CD14-positive monocyte (primary cell): ENCODE results near the gene KDM4E. TPM values are rescaled to one million over a fixed set of nuclear protein-coding genes. Genes with fewer than 3 reads are reported as not detected.
"Not testable (repeated sequence)": the region's sequence is repeated elsewhere in the genome, so short reads cannot be mapped to it uniquely, and the experiment has no call there.

ENCODE experiments used
- DNase-seq, 3 donors: peaks; one replicate each; pipeline ENCODE4 v3.0.0-alpha.2; 2011 to 2022
- H2AFZ ChIP-seq: 2 replicates; pipeline ENCODE4 v1.6.0; 2012; ENCODE audit warnings: mild to moderate bottlenecking, low read depth, low read length, inconsistent platforms; ENCODE audit not compliant: insufficient read depth, poor library complexity, severe bottlenecking
- H3K27ac ChIP-seq, 2 donors: 1 replicate in 1 of 2; 2 replicates in 1 of 2; pipeline ENCODE4 v1.5.1; 2012 to 2013; ENCODE audit warnings: low read length in 2 of 2, control low read depth in 1 of 2, inconsistent platforms in 1 of 2, low read depth in 1 of 2, mild to moderate bottlenecking in 1 of 2
- H3K27me3 ChIP-seq, 2 donors: one replicate each; pipeline versions ENCODE4 v1.6.0 to v1.6.1; 2011 to 2013; ENCODE audit warnings: low read length in 2 of 2; ENCODE audit not compliant: control insufficient read depth in 2 of 2, insufficient read depth in 2 of 2
- H3K36me3 ChIP-seq, 2 donors: replicated peaks in 1 of 2; 1 replicate in 1 of 2; 2 replicates in 1 of 2; pipeline versions ENCODE4 v1.5.1 to v1.6.1; 2012 to 2013; ENCODE audit warnings: low read length in 2 of 2, control low read depth in 1 of 2, inconsistent platforms in 1 of 2, mild to moderate bottlenecking in 1 of 2; ENCODE audit not compliant: insufficient read depth in 2 of 2, control insufficient read depth in 1 of 2
- H3K4me1 ChIP-seq, 2 donors: 1 replicate in 1 of 2; 2 replicates in 1 of 2; pipeline versions ENCODE4 v1.5.1 to v1.6.1; 2012 to 2013; ENCODE audit warnings: low read length in 2 of 2, control low read depth in 1 of 2, inconsistent platforms in 1 of 2, mild to moderate bottlenecking in 1 of 2, moderate library complexity in 1 of 2; ENCODE audit not compliant: insufficient read depth in 2 of 2, control insufficient read depth in 1 of 2
- H3K4me2 ChIP-seq: replicated peaks from 2 replicates; pipeline ENCODE3; 2012; ENCODE audit warnings: low read length, moderate library complexity, mild to moderate bottlenecking; ENCODE audit not compliant: poor library complexity, severe bottlenecking; ENCODE audit errors: extremely low read depth
- H3K4me3 ChIP-seq, 3 experiments: fragments of 200-600 bp in 1 of 3; sonication (generic) in 1 of 3; replicated peaks in 1 of 3; 1 replicate in 2 of 3; 2 replicates in 1 of 3; pipeline ENCODE4 v1.5.1; 2011 to 2013; ENCODE audit warnings: low read length in 3 of 3, mild to moderate bottlenecking in 3 of 3, control low read depth in 2 of 3, low read depth in 2 of 3, inconsistent platforms in 1 of 3, moderate library complexity in 1 of 3
- H3K79me2 ChIP-seq: 2 replicates; pipeline ENCODE4 v1.6.0; 2012; ENCODE audit warnings: mild to moderate bottlenecking, control low read depth, inconsistent platforms, low read length, moderate library complexity; ENCODE audit not compliant: insufficient read depth
- H3K9ac ChIP-seq: 2 replicates; pipeline ENCODE4 v1.6.0; 2017; ENCODE audit warnings: low read length, mild to moderate bottlenecking; ENCODE audit not compliant: insufficient read depth, poor library complexity, severe bottlenecking
- H3K9me3 ChIP-seq, 2 donors: replicated peaks in 1 of 2; 1 replicate in 1 of 2; 2 replicates in 1 of 2; pipeline versions ENCODE4 v1.5.1 to v1.6.1; 2012 to 2013; ENCODE audit warnings: low read length in 2 of 2, control low read depth in 1 of 2; ENCODE audit not compliant: control insufficient read depth in 1 of 2, insufficient read depth in 1 of 2
- H4K20me1 ChIP-seq: 2 replicates; pipeline ENCODE4 v1.6.0; 2012; ENCODE audit warnings: mild to moderate bottlenecking, low read length, control low read depth, moderate library complexity; ENCODE audit not compliant: insufficient read depth
- H3K27ac Mint-ChIP-seq, 7 donors: one replicate each; pipeline ENCODE4 v1.8.0; 2020; ENCODE audit warnings: mild to moderate bottlenecking in 7 of 7, mixed read lengths in 7 of 7, moderate library complexity in 6 of 7, inconsistent platforms in 2 of 7
- H3K27me3 Mint-ChIP-seq, 3 donors: one replicate each; pipeline ENCODE4 v1.8.0; 2021 to 2022; ENCODE audit warnings: low read depth in 3 of 3, mild to moderate bottlenecking in 3 of 3, mixed read lengths in 3 of 3, moderate library complexity in 3 of 3, inconsistent platforms in 1 of 3
- H3K36me3 Mint-ChIP-seq, 2 donors: one replicate each; pipeline ENCODE4 v1.8.0; 2020; ENCODE audit warnings: mixed read lengths in 2 of 2, inconsistent platforms in 1 of 2, mild to moderate bottlenecking in 1 of 2
- H3K4me1 Mint-ChIP-seq: one replicate; pipeline ENCODE4 v1.8.0; 2020; ENCODE audit warnings: mild to moderate bottlenecking, mixed read lengths
- H3K4me3 Mint-ChIP-seq, 2 donors: one replicate each; pipeline ENCODE4 v1.8.0; 2020; ENCODE audit warnings: mild to moderate bottlenecking in 2 of 2, mixed read lengths in 2 of 2, moderate library complexity in 1 of 2
- H3K9me3 Mint-ChIP-seq, 7 donors: one replicate each; pipeline ENCODE4 v1.8.0; 2020 to 2022; ENCODE audit warnings: mixed read lengths in 7 of 7, mild to moderate bottlenecking in 6 of 7, moderate library complexity in 6 of 7, inconsistent platforms in 2 of 7
- WGBS: methylation state at CpG from one replicate; pipeline ENCODE4 v1.1.5; 2013; ENCODE audit warnings: missing lambda C conversion rate; ENCODE audit not compliant: insufficient coverage; 5-methylcytosine and 5-hydroxymethylcytosine counted together
- intact Hi-C, 2 donors: fragments of 100-400 bp; cut with micrococcal nuclease; formaldehyde crosslinking; loops; one replicate each; pipeline versions ENCODE4 v1.15.0 to v1.15.1; 2023
- polyA plus RNA-seq, 3 donors: library from polyadenylated mRNA; depleted of rRNA in 1 of 3; unstranded in 2 of 3; stranded (reverse) in 1 of 3; fragments of 300-500 nt in 2 of 3; fragments of >200 nt in 1 of 3; fragmentation: Illumina TruSeq in 2 of 3; gene quantifications; 1 replicate in 2 of 3; 2 replicates in 1 of 3; pipeline ENCODE4 v1.2.3, GENCODE V29; 2012 to 2021
- TF ChIP-seq, protein P1 (sequence below): fragments of 200-600 bp; IDR thresholded peaks from one replicate; pipeline ENCODE4 v1.8.0; 2022; ENCODE audit warnings: antibody characterized with exemption, mild to moderate bottlenecking

The KDM4E gene
- polyA plus RNA-seq, 3 donors, result not detected

DNA sequence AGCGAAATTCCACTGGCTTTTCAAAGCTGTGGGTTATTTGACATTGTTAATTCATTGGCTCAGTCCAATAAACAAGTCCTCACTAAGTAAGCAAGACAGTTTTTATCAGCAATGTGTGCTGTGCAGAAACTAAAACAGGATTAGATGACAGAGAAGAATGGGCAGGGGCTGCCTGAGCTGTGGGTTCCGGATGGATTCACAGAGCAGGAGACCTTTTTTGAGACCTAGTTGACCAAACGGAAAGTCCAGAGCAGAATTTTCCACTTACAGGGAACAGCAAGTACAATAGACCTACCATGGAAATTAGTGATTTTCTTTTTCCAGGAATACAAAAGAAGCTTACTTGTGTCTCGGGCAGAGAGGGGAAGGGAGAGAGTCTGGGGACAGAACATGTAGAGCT lies 19.0 kb downstream of the KDM4E start:
- TF ChIP-seq, protein P1, sequence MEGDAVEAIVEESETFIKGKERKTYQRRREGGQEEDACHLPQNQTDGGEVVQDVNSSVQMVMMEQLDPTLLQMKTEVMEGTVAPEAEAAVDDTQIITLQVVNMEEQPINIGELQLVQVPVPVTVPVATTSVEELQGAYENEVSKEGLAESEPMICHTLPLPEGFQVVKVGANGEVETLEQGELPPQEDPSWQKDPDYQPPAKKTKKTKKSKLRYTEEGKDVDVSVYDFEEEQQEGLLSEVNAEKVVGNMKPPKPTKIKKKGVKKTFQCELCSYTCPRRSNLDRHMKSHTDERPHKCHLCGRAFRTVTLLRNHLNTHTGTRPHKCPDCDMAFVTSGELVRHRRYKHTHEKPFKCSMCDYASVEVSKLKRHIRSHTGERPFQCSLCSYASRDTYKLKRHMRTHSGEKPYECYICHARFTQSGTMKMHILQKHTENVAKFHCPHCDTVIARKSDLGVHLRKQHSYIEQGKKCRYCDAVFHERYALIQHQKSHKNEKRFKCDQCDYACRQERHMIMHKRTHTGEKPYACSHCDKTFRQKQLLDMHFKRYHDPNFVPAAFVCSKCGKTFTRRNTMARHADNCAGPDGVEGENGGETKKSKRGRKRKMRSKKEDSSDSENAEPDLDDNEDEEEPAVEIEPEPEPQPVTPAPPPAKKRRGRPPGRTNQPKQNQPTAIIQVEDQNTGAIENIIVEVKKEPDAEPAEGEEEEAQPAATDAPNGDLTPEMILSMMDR, result no peak
- H3K4me2 ChIP-seq, result no peak overlapping the region
- no peak for DNase-seq
- peaks cover 0 to 3% of the 10 kb centered on the region in 2 donors for H3K27me3 ChIP-seq
- Mint-ChIP-seq H3K27me3 (peaks cover 8 to 12% (median 11%) of the 10 kb centered on the region in 3 donors), H3K36me3 (no peaks in the 10 kb centered on the region), H3K4me1 (no peaks in the 10 kb centered on the region), H3K4me3 (no peak overlapping the region), H3K9me3 (peaks cover 0 to 3% (median 0%) of the 10 kb centered on the region in 7 donors), H3K27ac (no peak overlapping the region)
- no peak overlapping the region for H3K4me3 ChIP-seq
- H3K36me3 ChIP-seq, result no peaks in the 10 kb centered on the region
- no peaks in the 10 kb centered on the region for H3K9me3 ChIP-seq
- H3K79me2 ChIP-seq, result no peaks in the 10 kb centered on the region
- 100% methylated on average over 1 of the region's 4 CpGs for WGBS
- no peaks in the 10 kb centered on the region for H3K4me1 ChIP-seq
- H2AFZ ChIP-seq, result no peak overlapping the region
- H3K9ac ChIP-seq, result no peak overlapping the region
- intact Hi-C loops, result no loop called here
- H4K20me1 ChIP-seq, result no peaks in the 10 kb centered on the region
- H3K27ac ChIP-seq, result no peak overlapping the region

GRCh38 chr11:95045812-95046211 lies 20.8 kb downstream of the KDM4E start:
- H3K27me3 ChIP-seq, result peaks cover 0 to 3% of the 10 kb centered on the region in 2 donors
- no peaks in the 10 kb centered on the region for H3K9me3 ChIP-seq
- no peak overlapping the region for H3K27ac ChIP-seq
- no peak overlapping the region for H2AFZ ChIP-seq
- H3K9ac ChIP-seq, result no peak overlapping the region
- no peaks in the 10 kb centered on the region for H3K79me2 ChIP-seq
- H4K20me1 ChIP-seq, result no peaks in the 10 kb centered on the region
- peaks cover 6 to 13% (median 12%) of the 10 kb centered on the region in 3 donors for H3K27me3 Mint-ChIP-seq
- H3K4me3 Mint-ChIP-seq, result no peak overlapping the region
- H3K4me2 ChIP-seq, result no peak overlapping the region
- no peaks in the 10 kb centered on the region for H3K4me1 Mint-ChIP-seq
- no peak overlapping the region for H3K27ac Mint-ChIP-seq
- H3K36me3 Mint-ChIP-seq, result no peaks in the 10 kb centered on the region
- peaks cover 0 to 7% (median 0%) of the 10 kb centered on the region in 7 donors for H3K9me3 Mint-ChIP-seq
- intact Hi-C loops, result no loop called here
- H3K36me3 ChIP-seq, result no peaks in the 10 kb centered on the region
- TF ChIP-seq, protein P1, result no peak
- DNase-seq, result no peak
- no peaks in the 10 kb centered on the region for H3K4me1 ChIP-seq
- no peak overlapping the region for H3K4me3 ChIP-seq

DNA sequence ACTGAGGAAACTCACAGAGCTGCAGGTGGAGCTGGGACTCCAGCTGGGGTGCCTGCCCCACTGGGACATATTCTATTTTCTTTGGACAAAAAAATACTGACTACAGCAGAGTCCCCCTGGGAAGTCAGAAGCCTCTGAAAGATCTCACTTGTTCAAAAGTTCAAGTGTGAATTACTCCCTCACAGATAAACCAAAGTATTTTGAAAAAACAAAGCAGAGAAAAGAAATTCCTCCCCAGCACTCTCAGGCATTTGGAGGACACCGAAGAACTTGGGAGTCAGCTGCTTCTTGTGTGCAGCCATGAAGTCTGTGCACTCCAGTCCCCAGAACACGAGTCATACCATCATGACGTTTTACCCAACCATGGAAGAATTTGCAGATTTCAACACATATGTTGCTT lies 24.1 kb downstream of the KDM4E start, which contains the start of gene KDM4F:
TSS of gene KDM4F (plus strand) at position 301 of the 400 bp plus-strand sequence.
- H2AFZ ChIP-seq, H3K4me1 Mint-ChIP-seq, H3K27ac ChIP-seq, H3K79me2 ChIP-seq, H3K4me2 ChIP-seq, H3K36me3 Mint-ChIP-seq, intact Hi-C loops, H3K9ac ChIP-seq, H4K20me1 ChIP-seq, H3K36me3 ChIP-seq, H3K4me1 ChIP-seq, H3K4me3 ChIP-seq, H3K9me3 ChIP-seq, H3K27me3 Mint-ChIP-seq, H3K9me3 Mint-ChIP-seq, H3K27me3 ChIP-seq, H3K4me3 Mint-ChIP-seq, DNase-seq: not testable (repeated sequence)
- peak within 1 kb of the TSS in 1 of 7 donors; percentile 24 for H3K27ac Mint-ChIP-seq
- no CpG with 5 or more reads among the region's 3 CpGs for WGBS
